Panc1 (cell line): ENCODE results near the gene CRELD2.

ENCODE experiments used
- TCF7L2 ChIP-seq: IDR thresholded peaks from 2 replicates; pipeline ENCODE4 v1.6.1; 2011; ENCODE audit warnings: mild to moderate bottlenecking, low read depth, low read length, inconsistent platforms
- TF ChIP-seq, protein P1 (sequence below): fragments of 450-650 bp; IDR thresholded peaks from 2 replicates; pipeline ENCODE4 v1.5.1; 2017; ENCODE audit warnings: mild to moderate bottlenecking
- TF ChIP-seq, protein P2 (sequence below), 2 experiments: IDR thresholded peaks; 2 replicates each; pipeline ENCODE4 v1.6.1; 2011 to 2012; ENCODE audit warnings: low read depth in 2 of 2, control low read depth in 1 of 2, low read length in 1 of 2, mild to moderate bottlenecking in 1 of 2, moderate library complexity in 1 of 2; ENCODE audit not compliant: insufficient read depth in 1 of 2

GRCh38 chr22:49934891-49935557 is 16.6 kb downstream of the CRELD2 start:
- TF ChIP-seq, protein P1, sequence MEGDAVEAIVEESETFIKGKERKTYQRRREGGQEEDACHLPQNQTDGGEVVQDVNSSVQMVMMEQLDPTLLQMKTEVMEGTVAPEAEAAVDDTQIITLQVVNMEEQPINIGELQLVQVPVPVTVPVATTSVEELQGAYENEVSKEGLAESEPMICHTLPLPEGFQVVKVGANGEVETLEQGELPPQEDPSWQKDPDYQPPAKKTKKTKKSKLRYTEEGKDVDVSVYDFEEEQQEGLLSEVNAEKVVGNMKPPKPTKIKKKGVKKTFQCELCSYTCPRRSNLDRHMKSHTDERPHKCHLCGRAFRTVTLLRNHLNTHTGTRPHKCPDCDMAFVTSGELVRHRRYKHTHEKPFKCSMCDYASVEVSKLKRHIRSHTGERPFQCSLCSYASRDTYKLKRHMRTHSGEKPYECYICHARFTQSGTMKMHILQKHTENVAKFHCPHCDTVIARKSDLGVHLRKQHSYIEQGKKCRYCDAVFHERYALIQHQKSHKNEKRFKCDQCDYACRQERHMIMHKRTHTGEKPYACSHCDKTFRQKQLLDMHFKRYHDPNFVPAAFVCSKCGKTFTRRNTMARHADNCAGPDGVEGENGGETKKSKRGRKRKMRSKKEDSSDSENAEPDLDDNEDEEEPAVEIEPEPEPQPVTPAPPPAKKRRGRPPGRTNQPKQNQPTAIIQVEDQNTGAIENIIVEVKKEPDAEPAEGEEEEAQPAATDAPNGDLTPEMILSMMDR: no peak
- TF ChIP-seq TCF7L2: no peak
- TF ChIP-seq, protein P2, sequence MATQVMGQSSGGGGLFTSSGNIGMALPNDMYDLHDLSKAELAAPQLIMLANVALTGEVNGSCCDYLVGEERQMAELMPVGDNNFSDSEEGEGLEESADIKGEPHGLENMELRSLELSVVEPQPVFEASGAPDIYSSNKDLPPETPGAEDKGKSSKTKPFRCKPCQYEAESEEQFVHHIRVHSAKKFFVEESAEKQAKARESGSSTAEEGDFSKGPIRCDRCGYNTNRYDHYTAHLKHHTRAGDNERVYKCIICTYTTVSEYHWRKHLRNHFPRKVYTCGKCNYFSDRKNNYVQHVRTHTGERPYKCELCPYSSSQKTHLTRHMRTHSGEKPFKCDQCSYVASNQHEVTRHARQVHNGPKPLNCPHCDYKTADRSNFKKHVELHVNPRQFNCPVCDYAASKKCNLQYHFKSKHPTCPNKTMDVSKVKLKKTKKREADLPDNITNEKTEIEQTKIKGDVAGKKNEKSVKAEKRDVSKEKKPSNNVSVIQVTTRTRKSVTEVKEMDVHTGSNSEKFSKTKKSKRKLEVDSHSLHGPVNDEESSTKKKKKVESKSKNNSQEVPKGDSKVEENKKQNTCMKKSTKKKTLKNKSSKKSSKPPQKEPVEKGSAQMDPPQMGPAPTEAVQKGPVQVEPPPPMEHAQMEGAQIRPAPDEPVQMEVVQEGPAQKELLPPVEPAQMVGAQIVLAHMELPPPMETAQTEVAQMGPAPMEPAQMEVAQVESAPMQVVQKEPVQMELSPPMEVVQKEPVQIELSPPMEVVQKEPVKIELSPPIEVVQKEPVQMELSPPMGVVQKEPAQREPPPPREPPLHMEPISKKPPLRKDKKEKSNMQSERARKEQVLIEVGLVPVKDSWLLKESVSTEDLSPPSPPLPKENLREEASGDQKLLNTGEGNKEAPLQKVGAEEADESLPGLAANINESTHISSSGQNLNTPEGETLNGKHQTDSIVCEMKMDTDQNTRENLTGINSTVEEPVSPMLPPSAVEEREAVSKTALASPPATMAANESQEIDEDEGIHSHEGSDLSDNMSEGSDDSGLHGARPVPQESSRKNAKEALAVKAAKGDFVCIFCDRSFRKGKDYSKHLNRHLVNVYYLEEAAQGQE (IDR thresholded peaks at IDR 0.05; ENCODE audit: insufficient read depth in 1 of 2, low read depth in 2 of 2, low read length in 1 of 2): no peak
